ENCODE data around the gene NOXO1. TPM values are rescaled to one million over a fixed set of nuclear protein-coding genes. Genes with fewer than 3 reads are reported as not detected.

Gene NOXO1
- total RNA-seq, 1 experiment from 2014 or later: 1.7 TPM

DNA sequence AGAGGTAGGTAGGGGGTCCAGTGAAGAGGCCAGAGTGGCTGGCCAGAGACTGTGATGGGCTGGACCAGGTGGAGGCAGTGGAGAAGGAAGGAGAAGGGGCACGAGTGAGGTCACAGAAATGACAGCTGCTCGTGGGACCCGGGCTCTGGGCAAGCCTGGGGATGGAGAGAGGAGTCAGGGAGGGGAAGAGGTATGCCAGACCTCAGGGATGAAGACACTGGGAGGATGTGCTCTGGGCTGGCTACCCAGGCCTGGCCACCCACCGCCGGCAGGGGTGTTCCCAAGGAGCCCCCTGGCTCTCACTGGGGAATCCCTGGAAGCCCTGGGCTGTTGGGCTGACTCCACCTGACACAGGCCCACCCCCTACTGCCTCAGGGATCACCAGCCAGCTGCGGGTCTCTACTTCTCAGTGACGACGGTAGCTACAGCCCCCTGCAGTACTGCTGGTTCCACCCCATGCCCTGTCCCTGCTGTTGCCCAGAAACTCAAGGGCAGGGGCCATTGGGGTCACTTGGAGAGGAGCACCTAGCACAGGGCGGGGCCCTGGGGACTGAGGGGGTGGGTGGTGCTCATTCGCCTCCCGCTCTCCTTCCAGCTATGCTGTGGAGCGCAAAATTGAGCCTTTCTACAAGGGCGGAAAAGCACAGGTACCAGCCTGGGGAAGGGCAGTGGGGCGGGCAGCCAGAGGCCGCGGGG is 7.7 kb downstream of the NOXO1 start:
- Histone ChIP-seq H2BK15ac (ENCODE audit: low read depth, low read length) (no peak overlapping the region), H3K27ac (ENCODE audit: insufficient read length, low read depth, low read length) (no peak overlapping the region), H2BK20ac (ENCODE audit: low read depth, low read length, poor library complexity, severe bottlenecking) (no peak overlapping the region), H3K23me2 (ENCODE audit: insufficient read length, low read depth, low read length, poor library complexity, severe bottlenecking) (peaks cover 8% of the 10 kb centered on the region), H2AK5ac (ENCODE audit: insufficient read length, low read length) (no peak overlapping the region), H3K79me2 (ENCODE audit: insufficient read depth, low read length) (peaks cover 6% of the 10 kb centered on the region; the same call in 1 of the 2 replicates), H3K4ac (ENCODE audit: low read depth, low read length) (no peak overlapping the region), H3K23ac (ENCODE audit: insufficient read length, low read depth, low read length) (no peak overlapping the region), H4K91ac (ENCODE audit: insufficient read length, low read depth, low read length) (no peak overlapping the region), H3K27me3 (ENCODE audit: insufficient read depth, low read length) (no peaks in the 10 kb centered on the region), H3K14ac (ENCODE audit: insufficient read depth, low read length) (no peak overlapping the region), H2BK5ac (ENCODE audit: insufficient read length, low read length) (no peak overlapping the region), H3K4me1 (ENCODE audit: insufficient read depth, low read length) (no peaks in the 10 kb centered on the region), H4K20me1 (ENCODE audit: control insufficient read depth, insufficient read depth, insufficient read length) (no peaks in the 10 kb centered on the region), H2AFZ (ENCODE audit: low read length) (no peak overlapping the region), H3K79me1 (ENCODE audit: insufficient read depth, low read depth, low read length, poor library complexity, severe bottlenecking) (peaks cover 5% of the 10 kb centered on the region), H2BK120ac (ENCODE audit: low read depth, low read length, poor library complexity, severe bottlenecking) (no peak overlapping the region), H3K4me2 (ENCODE audit: insufficient read depth, insufficient read length, low read length) (no peak overlapping the region), H3T11ph (ENCODE audit: low read length) (no peak overlapping the region), H3K56ac (ENCODE audit: insufficient read length, low read depth, low read length) (no peak overlapping the region), H3K9me3 (ENCODE audit: control insufficient read depth, low read depth, low read length) (no peaks in the 10 kb centered on the region), H2BK12ac (ENCODE audit: insufficient read length, low read depth, low read length) (no peak overlapping the region), H3K18ac (ENCODE audit: insufficient read length, low read depth, low read length) (no peak overlapping the region), H4K8ac (replicated peaks; ENCODE audit: insufficient read length, low read depth, low read length) (no peak overlapping the region), H3K9ac (ENCODE audit: extremely low read depth, insufficient read length, low read length) (no peak overlapping the region), H4K5ac (ENCODE audit: insufficient read length, low read depth, low read length) (no peak overlapping the region)
- TF ChIP-seq, protein P1, sequence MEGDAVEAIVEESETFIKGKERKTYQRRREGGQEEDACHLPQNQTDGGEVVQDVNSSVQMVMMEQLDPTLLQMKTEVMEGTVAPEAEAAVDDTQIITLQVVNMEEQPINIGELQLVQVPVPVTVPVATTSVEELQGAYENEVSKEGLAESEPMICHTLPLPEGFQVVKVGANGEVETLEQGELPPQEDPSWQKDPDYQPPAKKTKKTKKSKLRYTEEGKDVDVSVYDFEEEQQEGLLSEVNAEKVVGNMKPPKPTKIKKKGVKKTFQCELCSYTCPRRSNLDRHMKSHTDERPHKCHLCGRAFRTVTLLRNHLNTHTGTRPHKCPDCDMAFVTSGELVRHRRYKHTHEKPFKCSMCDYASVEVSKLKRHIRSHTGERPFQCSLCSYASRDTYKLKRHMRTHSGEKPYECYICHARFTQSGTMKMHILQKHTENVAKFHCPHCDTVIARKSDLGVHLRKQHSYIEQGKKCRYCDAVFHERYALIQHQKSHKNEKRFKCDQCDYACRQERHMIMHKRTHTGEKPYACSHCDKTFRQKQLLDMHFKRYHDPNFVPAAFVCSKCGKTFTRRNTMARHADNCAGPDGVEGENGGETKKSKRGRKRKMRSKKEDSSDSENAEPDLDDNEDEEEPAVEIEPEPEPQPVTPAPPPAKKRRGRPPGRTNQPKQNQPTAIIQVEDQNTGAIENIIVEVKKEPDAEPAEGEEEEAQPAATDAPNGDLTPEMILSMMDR (conservative IDR thresholded peaks at IDR 0.05): no peak
- Mint-ChIP-seq H3K4me3 (peak overlapping the region; percentile 41 to 96; a peak in 4 of 5 replicates), H3K36me3 (ENCODE audit: insufficient read depth in 1 of 3, low read depth in 3 of 3) (peaks cover 10 to 27% (median 25%) of the 10 kb centered on the region in 3 experiments), H3K9me3 (no peaks in the 10 kb centered on the region; a peak in 1 of 5 replicates), H3K27ac (no peak overlapping the region), H3K4me1 (peaks cover 8 to 14% of the 10 kb centered on the region in 2 experiments), H3K27me3 (ENCODE audit: low read depth) (no peaks in the 10 kb centered on the region)
- no peak for DNase-seq
- WGBS (ENCODE audit: extremely low coverage, insufficient read length, low lambda C conversion rate): no CpG with 5 or more reads among the region's 16 CpGs

Measured in H9 (cell line).